Measurements from ENCODE around the gene PYDC2. TPM values are rescaled to one million over a fixed set of nuclear protein-coding genes. Genes with fewer than 3 reads are reported as not detected.

Gene PYDC2
- total RNA-seq, 1 experiment from 2014 or later: not detected

GRCh38 chr3:191420771-191421170 lies 40.2 kb upstream of the PYDC2 start:
- H3K79me2 ChIP-seq (ENCODE audit: low read depth): no peaks in the 10 kb centered on the region
- no peaks in the 10 kb centered on the region for H3F3A ChIP-seq (ENCODE audit: insufficient read depth, low read depth)
- intact Hi-C loops (cut with micrococcal nuclease; ENCODE audit: unreplicated experiment): no loop called here
- DNase-seq: no peak
- H3K9me2 ChIP-seq (ENCODE audit: insufficient read depth): no peaks in the 10 kb centered on the region; the same call in 1 of the 2 replicates
- H3K4me3 ChIP-seq: no peak overlapping the region
- ChIA-PET CTCF (interaction anchor here (0.6 kb wide), 1 partner anchor 560 kb away, joined by 3 read pairs; no protein-coding TSS in a partner anchor), POLR2A (ENCODE audit: unreplicated experiment) (no interaction called here)
- no peak for TF ChIP-seq EZH2 (IDR thresholded peaks at IDR 0.05; ENCODE audit: low read depth)
- TF ChIP-seq CTCF (conservative IDR thresholded peaks at IDR 0.05): no peak
- H3K27ac ChIP-seq: no peak overlapping the region
- no TSS peak for BruUV-seq (replicated peaks)
- no peaks in the 10 kb centered on the region for H3K27me3 ChIP-seq (ENCODE audit: insufficient read depth, low read depth)
- H3K36me3 ChIP-seq (ENCODE audit: low read depth): no peaks in the 10 kb centered on the region
- no peaks in the 10 kb centered on the region for H3K9me3 ChIP-seq (ENCODE audit: insufficient read depth, low read depth)
- H3K4me1 ChIP-seq (replicated peaks; ENCODE audit: insufficient read depth): no peaks in the 10 kb centered on the region
- no peaks in the 10 kb centered on the region for H4K20me1 ChIP-seq (ENCODE audit: insufficient read depth)
- no peak overlapping the region for H3K4me2 ChIP-seq
- no peak overlapping the region for H2AFZ ChIP-seq

- Histone ChIP-seq H3K9me2 (ENCODE audit: insufficient read depth) (peaks cover 4% of the 10 kb centered on the region), H2AFZ (no peak overlapping the region), H3K36me3 (ENCODE audit: low read depth) (no peaks in the 10 kb centered on the region), H3K4me2 (no peak overlapping the region), H3K4me3 (no peak overlapping the region), H3F3A (ENCODE audit: insufficient read depth, low read depth) (no peaks in the 10 kb centered on the region), H3K79me2 (ENCODE audit: low read depth) (no peaks in the 10 kb centered on the region), H4K20me1 (ENCODE audit: insufficient read depth) (no peaks in the 10 kb centered on the region), H3K27me3 (ENCODE audit: insufficient read depth, low read depth) (no peaks in the 10 kb centered on the region), H3K4me1 (replicated peaks; ENCODE audit: insufficient read depth) (peaks cover 6% of the 10 kb centered on the region), H3K27ac (no peak overlapping the region), H3K9me3 (ENCODE audit: insufficient read depth, low read depth) (no peaks in the 10 kb centered on the region)
- intact Hi-C loops (cut with micrococcal nuclease; ENCODE audit: unreplicated experiment): no loop called here
- ChIA-PET CTCF (no interaction called here), POLR2A (ENCODE audit: unreplicated experiment) (interaction anchor here (0.6 kb wide), 1 partner anchor 386 kb away, joined by 10 read pairs; no protein-coding TSS in a partner anchor)
- DNase-seq: no peak
- TF ChIP-seq EZH2 (IDR thresholded peaks at IDR 0.05; ENCODE audit: low read depth) (no peak), CTCF (conservative IDR thresholded peaks at IDR 0.05) (no peak)
- BruUV-seq (replicated peaks): no TSS peak
Observed at GRCh38 chr3:191424881-191425280, 36.1 kb upstream of the PYDC2 start.

- H3K4me1 ChIP-seq (replicated peaks; ENCODE audit: insufficient read depth): peaks cover 6% of the 10 kb centered on the region
- no peaks in the 10 kb centered on the region for H3F3A ChIP-seq (ENCODE audit: insufficient read depth, low read depth)
- TF ChIP-seq CTCF (conservative IDR thresholded peaks at IDR 0.05) (no peak), EZH2 (IDR thresholded peaks at IDR 0.05; ENCODE audit: low read depth) (no peak)
- BruUV-seq (replicated peaks): no TSS peak
- H3K9me3 ChIP-seq (ENCODE audit: insufficient read depth, low read depth): no peaks in the 10 kb centered on the region
- POLR2A ChIA-PET (ENCODE audit: unreplicated experiment): interaction anchor here (0.6 kb wide), 1 partner anchor 386 kb away, joined by 10 read pairs; no protein-coding TSS in a partner anchor
- no peak overlapping the region for H3K4me3 ChIP-seq
- intact Hi-C loops (cut with micrococcal nuclease; ENCODE audit: unreplicated experiment): no loop called here
- CTCF ChIA-PET: no interaction called here
- no peaks in the 10 kb centered on the region for H3K27me3 ChIP-seq (ENCODE audit: insufficient read depth, low read depth)
- H3K36me3 ChIP-seq (ENCODE audit: low read depth): no peaks in the 10 kb centered on the region
- H3K4me2 ChIP-seq: no peak overlapping the region
- DNase-seq: no peak
- H4K20me1 ChIP-seq (ENCODE audit: insufficient read depth): no peaks in the 10 kb centered on the region
- H2AFZ ChIP-seq: no peak overlapping the region
- H3K27ac ChIP-seq: no peak overlapping the region
- H3K9me2 ChIP-seq (ENCODE audit: insufficient read depth): peaks cover 4% of the 10 kb centered on the region
- no peaks in the 10 kb centered on the region for H3K79me2 ChIP-seq (ENCODE audit: low read depth)
Observed at GRCh38 chr3:191425322-191425734, 35.6 kb upstream of the PYDC2 start.
